Measurements from ENCODE around the gene RLF.
"Not testable (repeated sequence)": the region's sequence is repeated elsewhere in the genome, so short reads cannot be mapped to it uniquely, and the experiment has no call there.

Gene RLF

DNA sequence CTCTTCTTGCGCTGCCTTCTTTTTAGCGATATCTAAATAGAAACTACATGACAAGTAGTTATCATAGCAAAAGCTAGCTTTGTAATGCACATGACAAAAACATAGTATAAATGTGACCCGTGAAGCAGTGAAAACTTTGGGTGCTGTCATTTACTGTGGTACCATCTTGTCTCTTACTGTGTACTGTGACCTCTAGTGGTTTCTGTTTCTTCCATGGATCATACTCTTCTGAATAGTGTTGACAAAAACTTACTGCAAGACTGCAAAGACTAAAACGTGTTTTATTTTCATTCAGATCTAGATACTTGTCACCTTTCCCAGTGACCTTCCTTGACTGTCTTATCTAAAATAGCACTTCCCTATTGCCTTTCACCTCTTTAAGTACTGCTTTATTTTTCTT lies 6.1 kb downstream of the RLF start:
- no peak for DNase-seq (ENCODE audit: extremely low read depth, low read depth)
- TF ChIP-seq, protein P1, sequence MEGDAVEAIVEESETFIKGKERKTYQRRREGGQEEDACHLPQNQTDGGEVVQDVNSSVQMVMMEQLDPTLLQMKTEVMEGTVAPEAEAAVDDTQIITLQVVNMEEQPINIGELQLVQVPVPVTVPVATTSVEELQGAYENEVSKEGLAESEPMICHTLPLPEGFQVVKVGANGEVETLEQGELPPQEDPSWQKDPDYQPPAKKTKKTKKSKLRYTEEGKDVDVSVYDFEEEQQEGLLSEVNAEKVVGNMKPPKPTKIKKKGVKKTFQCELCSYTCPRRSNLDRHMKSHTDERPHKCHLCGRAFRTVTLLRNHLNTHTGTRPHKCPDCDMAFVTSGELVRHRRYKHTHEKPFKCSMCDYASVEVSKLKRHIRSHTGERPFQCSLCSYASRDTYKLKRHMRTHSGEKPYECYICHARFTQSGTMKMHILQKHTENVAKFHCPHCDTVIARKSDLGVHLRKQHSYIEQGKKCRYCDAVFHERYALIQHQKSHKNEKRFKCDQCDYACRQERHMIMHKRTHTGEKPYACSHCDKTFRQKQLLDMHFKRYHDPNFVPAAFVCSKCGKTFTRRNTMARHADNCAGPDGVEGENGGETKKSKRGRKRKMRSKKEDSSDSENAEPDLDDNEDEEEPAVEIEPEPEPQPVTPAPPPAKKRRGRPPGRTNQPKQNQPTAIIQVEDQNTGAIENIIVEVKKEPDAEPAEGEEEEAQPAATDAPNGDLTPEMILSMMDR (IDR thresholded peaks at IDR 0.05; ENCODE audit: low read depth, low read length), result no peak

DNA sequence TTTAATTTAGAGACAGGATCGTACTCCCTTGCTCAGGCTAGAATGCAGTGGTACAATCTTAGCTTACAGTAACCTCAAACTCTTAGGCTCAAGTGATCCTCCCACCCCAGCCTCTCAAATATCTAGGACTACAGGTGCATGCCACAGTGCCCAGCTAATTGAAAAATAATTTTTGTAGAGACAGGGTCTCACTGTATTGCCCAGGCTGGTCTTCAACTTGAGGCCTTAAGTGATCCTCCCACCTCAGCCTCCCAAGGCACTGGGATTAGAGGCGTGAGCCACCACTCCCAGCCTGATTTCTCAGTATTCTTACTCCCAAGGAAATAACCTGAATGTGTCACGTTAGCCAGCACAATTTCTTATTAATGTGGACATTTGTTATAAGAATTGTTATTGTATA lies 9.8 kb downstream of the RLF start:
- DNase-seq (ENCODE audit: extremely low read depth, low read depth), result no peak
- TF ChIP-seq, protein P1 (IDR thresholded peaks at IDR 0.05; ENCODE audit: low read depth, low read length), result no peak

GRCh38 chr1:40174788-40175187 lies 13.6 kb downstream of the RLF start:
- no peak for DNase-seq (ENCODE audit: extremely low read depth, low read depth)
- TF ChIP-seq, protein P1 (IDR thresholded peaks at IDR 0.05; ENCODE audit: low read depth, low read length), result no peak

- DNase-seq (ENCODE audit: extremely low read depth, low read depth), result not testable (repeated sequence)
These were observed 15.8 kb downstream of the RLF start for GRCh38 chr1:40176989-40177388.

- no peak for DNase-seq (ENCODE audit: extremely low read depth, low read depth)
- TF ChIP-seq, protein P1 (IDR thresholded peaks at IDR 0.05; ENCODE audit: low read depth, low read length), result no peak
These were observed 17.0 kb downstream of the RLF start for GRCh38 chr1:40178200-40178599.

DNA sequence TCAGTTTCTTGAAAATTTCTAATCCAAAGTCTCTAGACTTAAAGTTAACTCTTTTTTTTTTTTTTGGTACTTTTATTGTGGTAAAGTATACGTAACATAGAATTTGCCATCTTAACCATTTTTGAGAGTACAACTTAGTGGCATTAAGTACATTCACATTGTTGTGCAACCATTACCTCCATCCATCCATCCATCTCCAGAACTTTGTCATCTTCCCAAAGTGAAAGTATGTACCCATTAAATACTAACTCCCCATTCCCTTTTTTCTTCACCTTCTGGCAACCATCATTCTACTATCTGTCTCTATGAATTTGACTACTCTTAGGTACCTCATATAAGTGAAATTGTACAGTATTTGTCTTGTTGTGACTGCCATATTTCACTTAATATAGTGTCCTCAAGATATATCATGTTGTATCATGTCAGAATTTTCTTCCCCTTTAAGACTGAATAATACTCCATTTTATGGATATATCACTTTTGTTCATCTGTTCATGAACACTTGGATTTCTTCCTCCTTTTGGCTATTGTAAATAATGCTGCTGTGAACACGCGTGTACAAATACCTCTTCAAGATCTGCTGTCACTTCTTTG lies 18.4 kb downstream of the RLF start:
- no peak for DNase-seq (ENCODE audit: extremely low read depth, low read depth)
- TF ChIP-seq, protein P1 (IDR thresholded peaks at IDR 0.05; ENCODE audit: low read depth, low read length), result no peak

DNA sequence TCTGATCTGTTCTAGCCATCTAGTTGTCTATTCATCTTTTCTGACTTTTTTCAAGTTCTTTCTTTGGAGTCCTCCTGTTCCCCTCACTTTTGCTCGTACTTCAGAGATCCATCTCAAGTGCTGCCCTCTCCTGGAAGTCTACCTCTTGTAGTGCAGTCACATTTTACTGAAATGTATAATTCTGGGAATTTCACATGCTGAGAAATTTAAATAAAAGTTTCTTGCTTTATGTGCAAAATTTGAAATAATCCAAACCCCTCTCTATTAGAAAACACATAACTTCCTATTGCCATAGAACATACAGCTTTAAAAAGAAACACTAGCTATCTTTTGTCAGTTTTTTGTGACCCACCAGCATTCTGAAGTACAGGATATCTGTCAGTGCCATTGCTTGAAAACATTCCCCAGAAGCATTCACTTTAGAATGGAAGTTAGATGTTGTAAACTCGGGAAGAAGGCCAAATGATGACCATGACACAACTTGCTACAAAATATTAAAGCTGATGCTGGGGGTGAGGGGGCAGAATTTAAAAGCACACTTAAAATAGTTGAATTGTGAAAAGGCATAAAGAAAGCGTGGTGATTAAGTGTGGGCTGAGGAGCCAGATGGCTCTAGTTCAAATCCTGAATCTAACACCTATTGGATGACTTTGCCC lies 22.0 kb downstream of the RLF start:
- DNase-seq (ENCODE audit: extremely low read depth, low read depth), result no peak
- TF ChIP-seq, protein P1 (IDR thresholded peaks at IDR 0.05; ENCODE audit: low read depth, low read length), result peak; percentile 31

DNA sequence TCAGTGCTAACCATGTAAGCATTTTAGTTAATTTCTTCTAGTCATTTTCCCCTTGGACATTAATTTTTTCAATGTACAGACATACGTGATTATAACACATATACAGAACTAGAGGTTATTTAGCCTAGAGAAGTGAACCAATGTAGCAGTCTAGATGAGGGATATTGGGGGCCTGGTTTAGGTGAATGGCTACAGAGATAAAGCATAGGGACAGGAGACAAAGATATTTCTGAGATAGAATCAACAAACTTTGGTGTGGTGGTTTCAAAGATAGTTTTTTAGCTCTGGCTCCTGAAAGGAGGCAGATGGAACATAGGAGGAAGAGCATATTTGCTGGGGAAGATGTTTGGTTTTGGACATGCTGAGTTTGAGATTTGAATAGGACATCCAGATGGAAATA lies 23.0 kb downstream of the RLF start:
- TF ChIP-seq, protein P1 (IDR thresholded peaks at IDR 0.05; ENCODE audit: low read depth, low read length), result no peak

More for the DNA sequence above, 23.0 kb downstream of the RLF start:
- no peak for DNase-seq (ENCODE audit: extremely low read depth, low read depth)

Measured in AG09319 (cell line).